ENCODE results near the gene SENP6. TPM values are rescaled to one million over a fixed set of nuclear protein-coding genes. Genes with fewer than 3 reads are reported as not detected.
A peak's percentile ranks its signal among the peaks of the same experiment; 100 is the strongest.

Gene SENP6
- total RNA-seq, 4 donors from 2014 or later, result 50.3 to 67.9 (median 57.6) TPM

DNA sequence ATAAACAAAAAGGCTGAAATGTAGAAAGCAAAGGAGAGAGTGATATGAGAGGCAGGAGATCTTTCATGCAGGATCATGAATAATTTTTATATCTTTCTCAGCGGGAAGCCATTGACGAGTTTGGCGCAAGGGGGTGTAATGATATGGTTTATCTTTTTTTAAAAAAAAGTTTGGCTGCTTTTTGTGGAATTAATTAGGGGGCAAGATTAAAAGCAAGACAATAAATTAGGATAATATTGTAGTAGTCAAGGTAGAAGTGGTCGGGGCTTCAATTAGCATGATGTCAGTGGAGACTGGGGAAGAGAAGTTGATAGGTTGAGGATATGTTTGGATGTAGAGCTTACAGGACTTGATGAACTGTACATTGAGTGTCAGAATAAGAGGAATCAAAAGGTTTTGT, 4.0 kb downstream of the SENP6 start:
- TF ChIP-seq POLR2A (IDR thresholded peaks at IDR 0.05), result no peak
- TF ChIP-seq, protein P1, sequence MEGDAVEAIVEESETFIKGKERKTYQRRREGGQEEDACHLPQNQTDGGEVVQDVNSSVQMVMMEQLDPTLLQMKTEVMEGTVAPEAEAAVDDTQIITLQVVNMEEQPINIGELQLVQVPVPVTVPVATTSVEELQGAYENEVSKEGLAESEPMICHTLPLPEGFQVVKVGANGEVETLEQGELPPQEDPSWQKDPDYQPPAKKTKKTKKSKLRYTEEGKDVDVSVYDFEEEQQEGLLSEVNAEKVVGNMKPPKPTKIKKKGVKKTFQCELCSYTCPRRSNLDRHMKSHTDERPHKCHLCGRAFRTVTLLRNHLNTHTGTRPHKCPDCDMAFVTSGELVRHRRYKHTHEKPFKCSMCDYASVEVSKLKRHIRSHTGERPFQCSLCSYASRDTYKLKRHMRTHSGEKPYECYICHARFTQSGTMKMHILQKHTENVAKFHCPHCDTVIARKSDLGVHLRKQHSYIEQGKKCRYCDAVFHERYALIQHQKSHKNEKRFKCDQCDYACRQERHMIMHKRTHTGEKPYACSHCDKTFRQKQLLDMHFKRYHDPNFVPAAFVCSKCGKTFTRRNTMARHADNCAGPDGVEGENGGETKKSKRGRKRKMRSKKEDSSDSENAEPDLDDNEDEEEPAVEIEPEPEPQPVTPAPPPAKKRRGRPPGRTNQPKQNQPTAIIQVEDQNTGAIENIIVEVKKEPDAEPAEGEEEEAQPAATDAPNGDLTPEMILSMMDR (IDR thresholded peaks at IDR 0.05 in 4 of 5, conservative IDR thresholded peaks at IDR 0.05 in 1 of 5), result no peak
- DNase-seq (no peak), ATAC-seq (no peak)
- Histone ChIP-seq H3K9me3 (no peaks in the 10 kb centered on the region), H3K4me1 (peaks cover 52 to 59% of the 10 kb centered on the region in 2 donors), H3K27ac (peak overlapping the region in 1 of 4 donors; percentile 24), H3K36me3 (no peaks in the 10 kb centered on the region), H3K27me3 (no peaks in the 10 kb centered on the region), H3K4me3 (no peak overlapping the region)
- in situ Hi-C loops (cut with MboI; ENCODE audit: low sequenced_read_pairs in 4 of 4) (no loop called here), intact Hi-C loops (cut with DNase I; ENCODE audit: low total_unique reads) (no loop called here)

DNA sequence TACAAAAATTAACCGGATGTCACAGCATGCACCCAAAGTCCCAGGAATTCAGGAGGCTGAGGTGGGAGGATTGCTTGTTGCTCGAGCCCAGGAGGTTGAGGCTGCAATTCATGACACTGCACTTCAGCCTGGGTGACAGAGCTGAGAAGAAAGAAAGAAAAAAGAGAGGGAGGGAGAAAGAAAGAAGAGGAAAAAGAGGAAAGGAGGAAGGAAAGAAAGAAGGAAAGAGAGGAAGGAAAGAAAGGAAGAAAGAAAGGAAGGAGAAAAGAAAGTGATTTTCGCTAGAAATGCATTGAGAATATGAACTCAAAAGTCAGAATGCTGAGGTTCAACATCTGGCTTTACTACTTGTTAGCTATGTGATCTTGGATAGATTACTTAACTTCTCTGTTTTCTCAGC, 6.6 kb downstream of the SENP6 start:
- TF ChIP-seq POLR2A (IDR thresholded peaks at IDR 0.05), result no peak
- TF ChIP-seq, protein P1 (IDR thresholded peaks at IDR 0.05 in 4 of 5, conservative IDR thresholded peaks at IDR 0.05 in 1 of 5), result no peak
- no peaks in the 10 kb centered on the region for H3K9me3 ChIP-seq
- in situ Hi-C loops (cut with MboI; ENCODE audit: low sequenced_read_pairs in 4 of 4) (no loop called here), intact Hi-C loops (cut with DNase I; ENCODE audit: low total_unique reads) (no loop called here)
- H3K4me3 ChIP-seq, result no peak overlapping the region
- H3K27ac ChIP-seq, result peak overlapping the region; percentile 43 to 74 (median 60)
- H3K36me3 ChIP-seq, result no peaks in the 10 kb centered on the region
- H3K27me3 ChIP-seq, result no peaks in the 10 kb centered on the region
- DNase-seq (no peak), ATAC-seq (no peak)
- H3K4me1 ChIP-seq, result peaks cover 57 to 74% of the 10 kb centered on the region in 2 donors

- DNase-seq (no peak), ATAC-seq (no peak)
- no peaks in the 10 kb centered on the region for H3K27me3 ChIP-seq
- intact Hi-C loops (cut with DNase I; ENCODE audit: low total_unique reads) (no loop called here), in situ Hi-C loops (cut with MboI; ENCODE audit: low sequenced_read_pairs in 4 of 4) (no loop called here)
- H3K27ac ChIP-seq, result peak overlapping the region; percentile 43 to 74 (median 60)
- peaks cover 52 to 67% of the 10 kb centered on the region in 2 donors for H3K4me1 ChIP-seq
- H3K9me3 ChIP-seq, result no peaks in the 10 kb centered on the region
- H3K36me3 ChIP-seq, result no peaks in the 10 kb centered on the region
- no peak for TF ChIP-seq POLR2A (IDR thresholded peaks at IDR 0.05)
- TF ChIP-seq, protein P1 (IDR thresholded peaks at IDR 0.05 in 4 of 5, conservative IDR thresholded peaks at IDR 0.05 in 1 of 5), result no peak
- H3K4me3 ChIP-seq, result no peak overlapping the region
These were observed 7.4 kb downstream of the SENP6 start for GRCh38 chr6:75608956-75609533.

- Histone ChIP-seq H3K4me3 (no peak overlapping the region), H3K36me3 (no peaks in the 10 kb centered on the region), H3K9me3 (no peaks in the 10 kb centered on the region), H3K4me1 (peaks cover 48 to 63% of the 10 kb centered on the region in 2 donors), H3K27me3 (no peaks in the 10 kb centered on the region), H3K27ac (peak overlapping the region; percentile 43 to 74 (median 60))
- intact Hi-C loops (cut with DNase I; ENCODE audit: low total_unique reads) (no loop called here), in situ Hi-C loops (cut with MboI; ENCODE audit: low sequenced_read_pairs in 4 of 4) (no loop called here)
- ATAC-seq (peak; percentile 49 to 66), DNase-seq (peak; percentile 5 to 51)
- TF ChIP-seq, protein P1 (IDR thresholded peaks at IDR 0.05 in 4 of 5, conservative IDR thresholded peaks at IDR 0.05 in 1 of 5), result no peak
- no peak for TF ChIP-seq POLR2A (IDR thresholded peaks at IDR 0.05)
These were observed 8.2 kb downstream of the SENP6 start for GRCh38 chr6:75609639-75610590.

Data from gastrocnemius medialis (tissue), 4 donors.